ENCODE results near the gene ANAPC7.

DNA sequence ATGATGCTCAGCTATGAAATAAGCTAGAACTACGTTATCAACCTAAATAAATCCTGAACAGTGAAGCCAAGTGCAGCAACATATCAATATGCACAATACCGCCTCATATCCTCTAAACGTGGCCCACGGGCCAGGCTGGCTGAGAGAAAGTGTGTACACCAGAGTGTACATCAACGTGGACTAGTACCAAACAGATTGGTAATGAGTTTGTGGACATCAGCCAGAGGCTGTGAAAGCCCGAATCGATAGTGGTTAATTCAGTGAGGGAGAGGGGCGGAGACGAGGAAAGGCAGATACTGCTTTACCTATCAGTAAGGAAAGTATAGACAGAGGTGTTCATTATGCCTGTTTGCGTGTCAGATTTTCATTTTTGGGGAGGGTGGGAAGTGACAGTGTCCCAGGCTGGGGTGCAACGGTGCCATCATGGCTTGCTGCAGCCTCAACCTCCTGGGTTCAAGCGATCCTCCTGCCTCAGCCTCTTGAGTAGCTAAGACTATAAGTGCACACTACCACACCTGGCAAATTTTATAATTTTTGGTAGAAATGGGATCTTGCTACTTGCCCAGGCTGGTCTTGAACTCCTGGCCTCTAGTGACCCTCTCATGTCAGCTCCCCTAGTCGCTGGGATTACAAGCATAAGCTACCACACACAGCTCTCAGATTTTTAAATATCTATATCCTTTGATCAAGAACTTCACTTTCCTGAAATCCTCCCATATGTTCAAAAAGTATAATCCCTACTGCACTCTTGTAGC is 50.1 kb downstream of the ANAPC7 start:
- TF ChIP-seq POLR2A (IDR thresholded peaks at IDR 0.05; ENCODE audit: low read length) = no peak
- no peak for TF ChIP-seq GATA1 (IDR thresholded peaks at IDR 0.05; ENCODE audit: low read depth, low read length)

Measured in erythroblast (primary cell).